Measurements from ENCODE around the gene BTK. TPM values are rescaled to one million over a fixed set of nuclear protein-coding genes. Genes with fewer than 3 reads are reported as not detected.

BTK gene
- total and polyA plus RNA-seq, 4 donors, result 15.5 to 29.4 (median 21.4) TPM

DNA sequence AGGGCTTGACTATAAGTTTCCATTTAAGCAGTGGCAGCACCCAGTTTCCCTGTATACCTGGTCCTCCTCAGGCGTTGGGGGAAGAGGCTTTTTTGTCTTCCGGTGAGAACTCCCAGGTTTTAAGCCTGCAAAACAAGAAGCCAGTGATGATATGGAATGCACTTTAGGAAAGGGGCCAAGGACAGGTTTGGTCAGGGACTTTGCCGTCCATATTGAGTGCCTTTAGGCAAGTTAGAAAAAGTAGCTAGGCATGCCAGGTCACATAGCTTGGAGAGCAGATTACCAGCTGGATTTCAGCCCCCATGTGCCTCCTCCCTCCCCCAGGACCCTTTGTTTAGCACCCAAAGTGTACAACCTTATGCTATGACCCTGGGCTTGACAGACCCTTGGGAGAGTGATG, 23.9 kb downstream of the BTK start:
- Histone ChIP-seq H3K9me3 (ENCODE audit: control insufficient read depth in 4 of 4, insufficient read depth in 3 of 4, low read length in 3 of 4) (peaks cover 0 to 4% (median 0%) of the 10 kb centered on the region in 4 donors), H3K27me3 (ENCODE audit: control insufficient read depth in 3 of 3, insufficient read depth in 3 of 3, low read length in 2 of 3) (peaks cover 0 to 14% (median 6%) of the 10 kb centered on the region in 3 donors), H3K36me3 (ENCODE audit: control insufficient read depth in 4 of 4, insufficient read depth in 4 of 4, low read length in 4 of 4) (no peaks in the 10 kb centered on the region), H3K27ac (ENCODE audit: low read depth in 1 of 2, low read length in 1 of 2) (no peak overlapping the region), H3K4me1 (ENCODE audit: control insufficient read depth in 5 of 5, insufficient read depth in 5 of 5, low read length in 5 of 5) (no peaks in the 10 kb centered on the region), H3K9ac (ENCODE audit: insufficient read depth in 1 of 2, low read length in 2 of 2) (no peak overlapping the region), H3K4me3 (no peak overlapping the region)
- TF ChIP-seq, protein P1, sequence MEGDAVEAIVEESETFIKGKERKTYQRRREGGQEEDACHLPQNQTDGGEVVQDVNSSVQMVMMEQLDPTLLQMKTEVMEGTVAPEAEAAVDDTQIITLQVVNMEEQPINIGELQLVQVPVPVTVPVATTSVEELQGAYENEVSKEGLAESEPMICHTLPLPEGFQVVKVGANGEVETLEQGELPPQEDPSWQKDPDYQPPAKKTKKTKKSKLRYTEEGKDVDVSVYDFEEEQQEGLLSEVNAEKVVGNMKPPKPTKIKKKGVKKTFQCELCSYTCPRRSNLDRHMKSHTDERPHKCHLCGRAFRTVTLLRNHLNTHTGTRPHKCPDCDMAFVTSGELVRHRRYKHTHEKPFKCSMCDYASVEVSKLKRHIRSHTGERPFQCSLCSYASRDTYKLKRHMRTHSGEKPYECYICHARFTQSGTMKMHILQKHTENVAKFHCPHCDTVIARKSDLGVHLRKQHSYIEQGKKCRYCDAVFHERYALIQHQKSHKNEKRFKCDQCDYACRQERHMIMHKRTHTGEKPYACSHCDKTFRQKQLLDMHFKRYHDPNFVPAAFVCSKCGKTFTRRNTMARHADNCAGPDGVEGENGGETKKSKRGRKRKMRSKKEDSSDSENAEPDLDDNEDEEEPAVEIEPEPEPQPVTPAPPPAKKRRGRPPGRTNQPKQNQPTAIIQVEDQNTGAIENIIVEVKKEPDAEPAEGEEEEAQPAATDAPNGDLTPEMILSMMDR (IDR thresholded peaks at IDR 0.05; ENCODE audit: control extremely low read depth, extremely low read depth), result no peak
- no peak for ATAC-seq (ENCODE audit: insufficient read depth, low FRiP score)
- 71 to 90% methylated on average over 3 of the region's 3 CpGs for WGBS, 2 donors
- no peak for DNase-seq

GRCh38 chrX:101360390-101360789, 25.6 kb downstream of the BTK start:
- Histone ChIP-seq H3K9ac (ENCODE audit: insufficient read depth in 1 of 2, low read length in 2 of 2) (no peak overlapping the region), H3K27me3 (ENCODE audit: control insufficient read depth in 3 of 3, insufficient read depth in 3 of 3, low read length in 2 of 3) (peaks cover 0 to 14% (median 6%) of the 10 kb centered on the region in 3 donors), H3K4me3 (no peak overlapping the region), H3K36me3 (ENCODE audit: control insufficient read depth in 4 of 4, insufficient read depth in 4 of 4, low read length in 4 of 4) (peaks cover 0 to 2% (median 0%) of the 10 kb centered on the region in 4 donors), H3K27ac (ENCODE audit: low read depth in 1 of 2, low read length in 1 of 2) (no peak overlapping the region), H3K9me3 (ENCODE audit: control insufficient read depth in 4 of 4, insufficient read depth in 3 of 4, low read length in 3 of 4) (peaks cover 0 to 4% (median 0%) of the 10 kb centered on the region in 4 donors), H3K4me1 (ENCODE audit: control insufficient read depth in 5 of 5, insufficient read depth in 5 of 5, low read length in 5 of 5) (no peaks in the 10 kb centered on the region)
- no peak for DNase-seq
- no peak for ATAC-seq (ENCODE audit: insufficient read depth, low FRiP score)
- TF ChIP-seq, protein P1 (IDR thresholded peaks at IDR 0.05; ENCODE audit: control extremely low read depth, extremely low read depth), result no peak
- 73 to 90% methylated on average over 7 of the region's 7 CpGs for WGBS, 2 donors

- TF ChIP-seq, protein P1 (IDR thresholded peaks at IDR 0.05; ENCODE audit: control extremely low read depth, extremely low read depth), result no peak
- Histone ChIP-seq H3K36me3 (ENCODE audit: control insufficient read depth in 4 of 4, insufficient read depth in 4 of 4, low read length in 4 of 4) (peaks cover 0 to 2% (median 0%) of the 10 kb centered on the region in 4 donors), H3K4me1 (ENCODE audit: control insufficient read depth in 5 of 5, insufficient read depth in 5 of 5, low read length in 5 of 5) (no peaks in the 10 kb centered on the region), H3K4me3 (no peak overlapping the region), H3K9ac (ENCODE audit: insufficient read depth in 1 of 2, low read length in 2 of 2) (no peak overlapping the region), H3K27me3 (ENCODE audit: control insufficient read depth in 3 of 3, insufficient read depth in 3 of 3, low read length in 2 of 3) (peaks cover 0 to 14% (median 6%) of the 10 kb centered on the region in 3 donors), H3K9me3 (ENCODE audit: control insufficient read depth in 4 of 4, insufficient read depth in 3 of 4, low read length in 3 of 4) (peaks cover 0 to 4% (median 0%) of the 10 kb centered on the region in 4 donors), H3K27ac (ENCODE audit: low read depth in 1 of 2, low read length in 1 of 2) (no peak overlapping the region)
- ATAC-seq (ENCODE audit: insufficient read depth, low FRiP score), result no peak
- DNase-seq, result no peak
- 70 to 71% methylated on average over 1 of the region's 1 CpG for whole genome bisulfite sequencing, 2 donors
Observed at GRCh38 chrX:101359966-101360365, 26.0 kb downstream of the BTK start.

Data from lung (tissue), 12 donors.